ENCODE data around the gene C11orf21. TPM values are rescaled to one million over a fixed set of nuclear protein-coding genes. Genes with fewer than 3 reads are reported as not detected.

C11orf21 gene
- not detected in 2 replicates for total RNA-seq

GRCh38 chr11:2301631-2302305 is at the start of gene C11orf21, which contains the start of gene TSPAN32:
C11orf21 (minus strand) TSS chr11:2301918; CDS start chr11:2301808, 110 bp downstream.
TSPAN32 (plus strand) TSS chr11:2302013; CDS start chr11:2302150, 137 bp downstream.

GRCh38 chr11:2270322-2271076 is 31.2 kb downstream of the C11orf21 start, which contains the start of gene ASCL2:
ASCL2 (minus strand) TSS chr11:2270588; CDS start chr11:2270332, 256 bp downstream.

Small RNA genes lying within 50 kb of the gene (small RNA-seq; reads per million reads assigned to genes)
- gene RNU6-878P: not detected

Other genes starting within 250 kb of the C11orf21 start
- gene IGF2, start 162.5 kb downstream of the C11orf21 start, total RNA-seq: 0.37 and 0.59 TPM in 2 replicates
- not detected in 2 replicates for gene INS, start 140.7 kb downstream of the C11orf21 start, total RNA-seq
- not detected in 2 replicates for gene TH, start 130.1 kb downstream of the C11orf21 start, total RNA-seq
- gene ASCL2, start 31.3 kb downstream of the C11orf21 start, total RNA-seq: not detected in 2 replicates
- under 0.01 and 0.37 TPM in 2 replicates for gene TSPAN32, start 95 bp upstream of the C11orf21 start, total RNA-seq
- gene CD81, start 75.4 kb upstream of the C11orf21 start, total RNA-seq: 251 and 263 TPM in 2 replicates
- gene TSSC4, start 98.8 kb upstream of the C11orf21 start, total RNA-seq: 46.3 and 48.7 TPM in 2 replicates
- not detected in 2 replicates for gene TRPM5, start 142.6 kb upstream of the C11orf21 start, total RNA-seq
- gene KCNQ1, start 143.1 kb upstream of the C11orf21 start, total RNA-seq: not detected in 2 replicates

Measured in subcutaneous preadipocyte (primary cell).